Hepatic stellate cell (primary cell): ENCODE results near the gene BUB1.
"Not testable (repeated sequence)": the region's sequence is repeated elsewhere in the genome, so short reads cannot be mapped to it uniquely, and the experiment has no call there.

Source experiments
- DNase-seq: peaks from one replicate; pipeline ENCODE4 v3.0.0; 2011; ENCODE audit warnings: low spot score

Gene BUB1

DNA sequence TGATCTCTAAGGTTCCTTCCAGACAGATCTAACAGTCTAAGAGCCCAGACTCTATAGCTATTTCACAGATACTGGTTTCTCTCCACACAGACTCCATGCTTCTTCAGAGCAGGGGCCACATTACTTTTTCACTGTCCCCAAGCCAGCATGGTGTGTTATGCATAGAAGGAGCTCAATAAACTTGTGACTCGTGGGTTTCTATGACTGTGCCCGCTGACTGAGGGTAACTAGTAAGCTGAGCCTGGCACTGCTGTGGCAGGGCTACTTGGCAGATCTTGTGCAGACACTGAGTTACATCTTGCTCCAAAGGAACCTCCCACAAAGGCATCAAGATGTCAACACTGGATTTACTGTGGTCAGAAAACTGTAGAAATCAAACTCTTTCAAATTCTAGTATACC lies 85.9 kb downstream of the BUB1 start:
- DNase-seq, result not testable (repeated sequence)

DNA sequence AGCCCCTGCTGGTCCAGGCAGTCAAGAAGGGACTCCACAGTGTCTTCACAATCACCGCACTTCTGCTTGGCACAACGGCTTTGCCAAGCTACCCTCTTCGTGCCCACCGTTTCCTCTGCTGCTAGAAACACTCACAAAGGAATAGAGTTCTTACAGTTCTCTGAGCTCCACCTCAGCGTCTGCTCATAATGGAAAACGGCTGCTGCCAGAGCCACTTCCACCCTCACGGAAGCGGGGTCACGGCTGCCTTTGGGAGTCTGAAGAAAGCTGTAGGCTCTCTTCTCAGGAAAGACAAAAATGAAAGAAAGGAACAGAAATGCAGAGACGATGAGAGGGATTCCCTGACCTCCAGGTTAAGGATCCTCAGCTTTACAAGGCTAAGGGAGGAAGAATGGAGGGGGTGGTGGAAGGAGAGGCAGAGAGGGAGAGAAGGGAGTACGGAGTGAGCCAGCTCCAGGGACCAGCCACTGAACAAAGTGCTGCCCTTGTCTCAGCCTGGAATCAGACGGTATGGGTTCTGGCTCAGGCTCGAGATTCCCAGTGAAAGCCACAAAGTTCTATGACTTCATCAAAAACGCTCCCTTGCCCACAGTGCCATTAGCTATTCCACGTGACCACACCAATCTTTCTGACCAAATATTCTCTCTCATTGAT lies 88.1 kb downstream of the BUB1 start:
- DNase-seq, result not testable (repeated sequence)

DNA sequence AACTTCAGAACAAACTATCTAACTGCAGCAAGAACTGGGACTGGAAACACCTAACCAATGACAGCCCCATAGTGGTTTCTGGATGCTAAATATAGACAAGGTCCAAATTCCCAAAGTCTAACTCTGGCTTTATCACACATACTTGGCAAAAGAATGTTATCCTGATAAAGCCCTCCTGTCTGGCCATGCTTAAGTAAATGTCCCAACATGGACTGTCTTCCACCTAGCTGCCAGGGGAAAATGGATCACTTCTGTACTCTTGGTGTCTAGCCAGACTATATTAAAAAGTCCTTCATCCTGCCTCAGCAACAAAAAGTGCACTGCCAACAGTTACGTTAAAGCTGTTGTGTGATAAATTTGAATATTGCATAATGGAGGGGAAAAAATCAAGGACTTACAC lies 89.3 kb downstream of the BUB1 start:
- not testable (repeated sequence) for DNase-seq
